Measurements from ENCODE around the gene MAFF.

- TF ChIP-seq, protein P1, sequence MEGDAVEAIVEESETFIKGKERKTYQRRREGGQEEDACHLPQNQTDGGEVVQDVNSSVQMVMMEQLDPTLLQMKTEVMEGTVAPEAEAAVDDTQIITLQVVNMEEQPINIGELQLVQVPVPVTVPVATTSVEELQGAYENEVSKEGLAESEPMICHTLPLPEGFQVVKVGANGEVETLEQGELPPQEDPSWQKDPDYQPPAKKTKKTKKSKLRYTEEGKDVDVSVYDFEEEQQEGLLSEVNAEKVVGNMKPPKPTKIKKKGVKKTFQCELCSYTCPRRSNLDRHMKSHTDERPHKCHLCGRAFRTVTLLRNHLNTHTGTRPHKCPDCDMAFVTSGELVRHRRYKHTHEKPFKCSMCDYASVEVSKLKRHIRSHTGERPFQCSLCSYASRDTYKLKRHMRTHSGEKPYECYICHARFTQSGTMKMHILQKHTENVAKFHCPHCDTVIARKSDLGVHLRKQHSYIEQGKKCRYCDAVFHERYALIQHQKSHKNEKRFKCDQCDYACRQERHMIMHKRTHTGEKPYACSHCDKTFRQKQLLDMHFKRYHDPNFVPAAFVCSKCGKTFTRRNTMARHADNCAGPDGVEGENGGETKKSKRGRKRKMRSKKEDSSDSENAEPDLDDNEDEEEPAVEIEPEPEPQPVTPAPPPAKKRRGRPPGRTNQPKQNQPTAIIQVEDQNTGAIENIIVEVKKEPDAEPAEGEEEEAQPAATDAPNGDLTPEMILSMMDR (IDR thresholded peaks at IDR 0.05) = no peak
- TF ChIP-seq POLR2A (IDR thresholded peaks at IDR 0.05) = no peak
Observed at GRCh38 chr22:38244106-38244505, 42.3 kb downstream of the MAFF start.

Measured in uterus (tissue), 2 donors.